ENCODE data around the gene IGFBP3.

- TF ChIP-seq CTCF (IDR thresholded peaks at IDR 0.05): no peak
- TF ChIP-seq POLR2A (IDR thresholded peaks at IDR 0.05): no peak
- TF ChIP-seq POLR2AphosphoS5 (IDR thresholded peaks at IDR 0.05; ENCODE audit: insufficient read depth in 1 of 2, low read depth in 1 of 2): no peak
Observed at GRCh38 chr7:45881759-45882464, 39.2 kb downstream of the IGFBP3 start.

All from vagina (tissue), 2 donors.